Measurements from ENCODE around the gene UNC80. TPM values are rescaled to one million over a fixed set of nuclear protein-coding genes. Genes with fewer than 3 reads are reported as not detected.
A peak's percentile ranks its signal among the peaks of the same experiment; 100 is the strongest.

Gene UNC80
- total and polyA plus RNA-seq, 2 donors from 2014 or later: 0.04 to 0.06 TPM

DNA sequence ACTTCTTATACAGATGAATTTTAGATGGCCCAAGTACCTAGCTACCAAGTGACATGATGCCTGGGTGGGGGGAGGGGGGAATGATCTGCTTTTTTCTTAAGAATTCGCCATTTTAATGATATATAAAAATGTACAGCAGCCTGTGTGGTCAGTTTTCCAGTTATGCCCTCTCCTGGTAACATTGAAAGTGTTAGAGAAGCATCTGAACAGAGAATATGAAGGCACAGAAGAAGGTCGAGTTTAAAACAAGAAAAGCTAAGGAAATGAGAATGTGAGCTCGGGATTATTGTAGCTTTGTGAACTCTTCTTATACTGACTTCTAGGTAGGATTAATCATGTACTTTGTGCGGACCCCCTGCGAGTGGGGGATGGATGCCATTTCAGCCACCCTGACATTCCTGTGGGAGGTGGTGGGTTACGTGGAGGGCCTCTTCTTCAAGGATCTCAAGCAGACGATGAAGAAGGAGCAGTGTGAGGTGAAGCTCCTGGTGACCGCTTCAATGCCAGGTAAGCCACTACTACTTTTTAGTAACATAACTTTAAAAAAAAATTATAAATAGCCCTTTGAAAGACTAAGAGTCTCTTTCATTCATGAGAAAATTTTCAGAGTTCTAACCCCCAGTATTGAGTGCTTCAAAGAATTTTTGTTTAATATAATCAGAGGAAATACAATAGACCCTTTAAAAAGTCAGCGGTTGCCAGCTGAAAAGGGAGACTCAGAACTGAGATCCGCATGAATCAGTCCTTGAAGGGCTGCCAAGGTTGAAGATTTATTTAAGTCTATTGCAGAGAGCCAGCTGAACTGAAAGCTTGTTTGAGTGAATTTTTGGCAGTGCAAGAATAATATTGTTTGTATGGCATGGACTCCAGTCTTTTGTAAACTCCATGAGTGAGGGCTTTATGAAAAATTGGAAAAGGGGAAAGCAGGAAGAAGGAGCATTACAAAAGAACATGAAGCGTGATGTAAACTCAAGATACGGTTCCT lies 162.2 kb downstream of the UNC80 start:
- Histone ChIP-seq H3K27me3 (ENCODE audit: control insufficient read depth, insufficient read depth, low read length) (no peaks in the 10 kb centered on the region), H3K9me3 (ENCODE audit: control insufficient read depth in 2 of 3, insufficient read depth in 1 of 3, low read length in 3 of 3) (no peaks in the 10 kb centered on the region), H3K27ac (ENCODE audit: low read depth in 2 of 2, low read length in 2 of 2) (no peak overlapping the region), H3K36me3 (ENCODE audit: control insufficient read depth in 2 of 3, insufficient read depth in 3 of 3, low read length in 3 of 3) (no peaks in the 10 kb centered on the region), H3K9ac (ENCODE audit: low read length in 3 of 3) (no peak overlapping the region), H3K4me3 (ENCODE audit: low read length in 3 of 3) (no peak overlapping the region), H3K4me1 (ENCODE audit: control insufficient read depth in 2 of 3, insufficient read depth in 2 of 3, low read depth in 1 of 3, low read length in 3 of 3) (no peaks in the 10 kb centered on the region)
- TF ChIP-seq, protein P1, sequence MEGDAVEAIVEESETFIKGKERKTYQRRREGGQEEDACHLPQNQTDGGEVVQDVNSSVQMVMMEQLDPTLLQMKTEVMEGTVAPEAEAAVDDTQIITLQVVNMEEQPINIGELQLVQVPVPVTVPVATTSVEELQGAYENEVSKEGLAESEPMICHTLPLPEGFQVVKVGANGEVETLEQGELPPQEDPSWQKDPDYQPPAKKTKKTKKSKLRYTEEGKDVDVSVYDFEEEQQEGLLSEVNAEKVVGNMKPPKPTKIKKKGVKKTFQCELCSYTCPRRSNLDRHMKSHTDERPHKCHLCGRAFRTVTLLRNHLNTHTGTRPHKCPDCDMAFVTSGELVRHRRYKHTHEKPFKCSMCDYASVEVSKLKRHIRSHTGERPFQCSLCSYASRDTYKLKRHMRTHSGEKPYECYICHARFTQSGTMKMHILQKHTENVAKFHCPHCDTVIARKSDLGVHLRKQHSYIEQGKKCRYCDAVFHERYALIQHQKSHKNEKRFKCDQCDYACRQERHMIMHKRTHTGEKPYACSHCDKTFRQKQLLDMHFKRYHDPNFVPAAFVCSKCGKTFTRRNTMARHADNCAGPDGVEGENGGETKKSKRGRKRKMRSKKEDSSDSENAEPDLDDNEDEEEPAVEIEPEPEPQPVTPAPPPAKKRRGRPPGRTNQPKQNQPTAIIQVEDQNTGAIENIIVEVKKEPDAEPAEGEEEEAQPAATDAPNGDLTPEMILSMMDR (IDR thresholded peaks at IDR 0.05; ENCODE audit: borderline replicate concordance, extremely low read depth, insufficient read depth): no peak
- intact Hi-C loops (cut with DNase I): no loop called here
- peak in 1 of 5 donors; percentile 44 for DNase-seq
- FAIRE-seq: no peak

DNA sequence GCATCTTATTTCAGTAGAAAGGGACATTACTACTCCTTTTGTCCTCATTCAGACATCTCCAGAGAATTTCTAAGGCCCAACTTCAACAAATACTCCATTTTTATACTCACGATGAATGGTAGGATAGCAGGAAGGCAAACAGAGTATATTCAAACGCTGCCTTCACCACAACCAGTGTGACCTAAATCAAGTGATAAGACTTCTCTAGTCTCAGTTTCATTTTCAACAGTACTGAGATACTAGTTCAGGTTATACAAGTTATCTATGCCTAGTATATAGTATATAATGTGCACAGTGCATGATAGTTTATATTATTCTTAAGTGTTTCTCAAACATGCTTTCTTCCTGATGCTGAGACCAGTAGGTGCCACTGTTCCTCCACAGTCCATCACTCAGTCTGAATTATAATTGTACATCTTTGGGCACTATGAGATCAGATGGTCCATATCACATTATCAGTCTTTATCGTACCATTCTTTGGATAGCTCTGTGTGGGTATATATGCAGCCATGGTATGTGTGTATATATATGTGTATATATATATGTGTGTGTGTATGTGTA lies 164.6 kb downstream of the UNC80 start:
- H3K36me3 ChIP-seq (ENCODE audit: control insufficient read depth in 2 of 3, insufficient read depth in 3 of 3, low read length in 3 of 3): no peaks in the 10 kb centered on the region
- H3K9me3 ChIP-seq (ENCODE audit: control insufficient read depth in 2 of 3, insufficient read depth in 1 of 3, low read length in 3 of 3): no peaks in the 10 kb centered on the region
- FAIRE-seq (no peak), DNase-seq (no peak)
- intact Hi-C loops (cut with DNase I): no loop called here
- H3K27me3 ChIP-seq (ENCODE audit: control insufficient read depth, insufficient read depth, low read length): no peaks in the 10 kb centered on the region
- no peak overlapping the region for H3K9ac ChIP-seq (ENCODE audit: low read length in 3 of 3)
- H3K27ac ChIP-seq (ENCODE audit: low read depth in 2 of 2, low read length in 2 of 2): no peak overlapping the region
- TF ChIP-seq, protein P1 (IDR thresholded peaks at IDR 0.05; ENCODE audit: borderline replicate concordance, extremely low read depth, insufficient read depth): no peak
- no peaks in the 10 kb centered on the region for H3K4me1 ChIP-seq (ENCODE audit: control insufficient read depth in 2 of 3, insufficient read depth in 2 of 3, low read depth in 1 of 3, low read length in 3 of 3)
- no peak overlapping the region for H3K4me3 ChIP-seq (ENCODE audit: low read length in 3 of 3)

DNA sequence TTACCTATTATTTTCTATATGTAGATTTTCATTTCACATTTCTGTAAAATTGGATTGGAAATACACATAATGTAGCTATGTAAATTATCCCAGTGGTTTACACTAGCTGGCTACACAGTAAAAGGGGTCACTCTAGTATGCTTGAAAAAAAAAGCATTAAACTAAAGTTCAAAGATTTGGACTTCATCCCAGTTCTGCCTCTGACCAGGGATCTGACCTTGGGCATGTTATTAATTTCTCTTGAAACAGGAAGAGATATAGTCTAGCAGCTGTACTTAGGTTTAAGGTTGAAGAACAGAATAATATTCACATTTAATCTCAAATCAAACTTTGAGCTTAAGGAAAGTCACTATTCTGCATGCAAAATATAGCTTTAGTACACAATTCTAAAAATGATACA lies 166.3 kb downstream of the UNC80 start:
- DNase-seq (peak in 1 of 5 donors; percentile 16), FAIRE-seq (peak; percentile 6)
- H3K9ac ChIP-seq (ENCODE audit: low read length in 3 of 3): no peak overlapping the region
- no peak overlapping the region for H3K4me3 ChIP-seq (ENCODE audit: low read length in 3 of 3)
- H3K9me3 ChIP-seq (ENCODE audit: control insufficient read depth in 2 of 3, insufficient read depth in 1 of 3, low read length in 3 of 3): no peaks in the 10 kb centered on the region
- no peaks in the 10 kb centered on the region for H3K4me1 ChIP-seq (ENCODE audit: control insufficient read depth in 2 of 3, insufficient read depth in 2 of 3, low read depth in 1 of 3, low read length in 3 of 3)
- H3K27ac ChIP-seq (ENCODE audit: low read depth in 2 of 2, low read length in 2 of 2): no peak overlapping the region
- H3K36me3 ChIP-seq (ENCODE audit: control insufficient read depth in 2 of 3, insufficient read depth in 3 of 3, low read length in 3 of 3): no peaks in the 10 kb centered on the region
- intact Hi-C loops (cut with DNase I): no loop called here
- H3K27me3 ChIP-seq (ENCODE audit: control insufficient read depth, insufficient read depth, low read length): no peaks in the 10 kb centered on the region
- TF ChIP-seq, protein P1 (IDR thresholded peaks at IDR 0.05; ENCODE audit: borderline replicate concordance, extremely low read depth, insufficient read depth): no peak
